ENCODE results near the gene CPXM2. TPM values are rescaled to one million over a fixed set of nuclear protein-coding genes. Genes with fewer than 3 reads are reported as not detected.

CPXM2 gene
- total RNA-seq, 6 donors from 2014 or later: 0.61 to 10.2 (median 3.1) TPM

GRCh38 chr10:123840714-123841113 lies 50.9 kb downstream of the CPXM2 start:
- no peak overlapping the region for H3K27ac ChIP-seq
- no peaks in the 10 kb centered on the region for H3K36me3 ChIP-seq
- H3K4me3 ChIP-seq: no peak overlapping the region
- ATAC-seq (ENCODE audit: low FRiP score in 2 of 2) (no peak), DNase-seq (no peak)
- no peaks in the 10 kb centered on the region for H3K9me3 ChIP-seq
- TF ChIP-seq CTCF (IDR thresholded peaks at IDR 0.05) (no peak), POLR2A (IDR thresholded peaks at IDR 0.05) (no peak), EP300 (IDR thresholded peaks at IDR 0.05) (no peak), POLR2AphosphoS5 (IDR thresholded peaks at IDR 0.05) (no peak)
- no peaks in the 10 kb centered on the region for H3K4me1 ChIP-seq
- no peaks in the 10 kb centered on the region for H3K27me3 ChIP-seq
- 82 to 83% methylated on average over 4 of the region's 4 CpGs for WGBS, 2 donors

GRCh38 chr10:123838596-123839310 lies 52.9 kb downstream of the CPXM2 start:
- H3K27me3 ChIP-seq: no peaks in the 10 kb centered on the region
- H3K4me3 ChIP-seq: no peak overlapping the region
- no peak for TF ChIP-seq POLR2A (IDR thresholded peaks at IDR 0.05)
- DNase-seq (no peak), ATAC-seq (ENCODE audit: low FRiP score in 2 of 2) (no peak)
- H3K9me3 ChIP-seq: no peaks in the 10 kb centered on the region
- H3K36me3 ChIP-seq: no peaks in the 10 kb centered on the region
- H3K27ac ChIP-seq: no peak overlapping the region
- no peaks in the 10 kb centered on the region for H3K4me1 ChIP-seq
- 76 to 83% methylated on average over 13 of the region's 13 CpGs for WGBS, 2 donors

- ATAC-seq (ENCODE audit: low FRiP score in 2 of 2) (no peak), DNase-seq (no peak)
- Histone ChIP-seq H3K27me3 (no peaks in the 10 kb centered on the region), H3K4me3 (no peak overlapping the region), H3K36me3 (no peaks in the 10 kb centered on the region), H3K27ac (no peak overlapping the region), H3K9me3 (no peaks in the 10 kb centered on the region), H3K4me1 (no peaks in the 10 kb centered on the region)
- 91 to 92% methylated on average over 6 of the region's 6 CpGs for WGBS, 2 donors
- TF ChIP-seq POLR2A (IDR thresholded peaks at IDR 0.05) (no peak), POLR2AphosphoS5 (IDR thresholded peaks at IDR 0.05) (no peak), EP300 (IDR thresholded peaks at IDR 0.05) (no peak), CTCF (IDR thresholded peaks at IDR 0.05) (no peak)
Measured at GRCh38 chr10:123837756-123838155, 53.9 kb downstream of the CPXM2 start.

GRCh38 chr10:123836418-123837145 lies 55.0 kb downstream of the CPXM2 start:
- no peaks in the 10 kb centered on the region for H3K4me1 ChIP-seq
- H3K27ac ChIP-seq: no peak overlapping the region
- no peak for ATAC-seq (ENCODE audit: low FRiP score in 2 of 2)
- H3K9me3 ChIP-seq: no peaks in the 10 kb centered on the region
- DNase-seq: no peak
- TF ChIP-seq EP300 (IDR thresholded peaks at IDR 0.05): no peak
- no peak overlapping the region for H3K4me3 ChIP-seq
- H3K36me3 ChIP-seq: no peaks in the 10 kb centered on the region
- H3K27me3 ChIP-seq: no peaks in the 10 kb centered on the region
- 69 to 76% methylated on average over 6 of the region's 6 CpGs for WGBS, 2 donors

GRCh38 chr10:123835575-123835974 lies 56.0 kb downstream of the CPXM2 start:
- H3K4me3 ChIP-seq: no peak overlapping the region
- H3K36me3 ChIP-seq: no peaks in the 10 kb centered on the region
- no peaks in the 10 kb centered on the region for H3K9me3 ChIP-seq
- no peak for TF ChIP-seq POLR2AphosphoS5 (IDR thresholded peaks at IDR 0.05)
- TF ChIP-seq POLR2A (IDR thresholded peaks at IDR 0.05): no peak
- TF ChIP-seq EP300 (IDR thresholded peaks at IDR 0.05): no peak
- DNase-seq: no peak
- ATAC-seq (ENCODE audit: low FRiP score in 2 of 2): peak in 1 of 2 donors; percentile 43
- H3K27ac ChIP-seq: no peak overlapping the region
- H3K27me3 ChIP-seq: no peaks in the 10 kb centered on the region
- WGBS, 2 donors: 36 to 37% methylated on average over 5 of the region's 5 CpGs
- no peaks in the 10 kb centered on the region for H3K4me1 ChIP-seq

- WGBS, 2 donors: 89 to 92% methylated on average over 6 to 10 of the region's 10 CpGs
- Histone ChIP-seq H3K27me3 (no peaks in the 10 kb centered on the region), H3K9me3 (no peaks in the 10 kb centered on the region), H3K4me1 (no peaks in the 10 kb centered on the region), H3K4me3 (no peak overlapping the region), H3K36me3 (no peaks in the 10 kb centered on the region), H3K27ac (no peak overlapping the region)
- DNase-seq (no peak), ATAC-seq (ENCODE audit: low FRiP score in 2 of 2) (no peak)
- no peak for TF ChIP-seq POLR2AphosphoS5 (IDR thresholded peaks at IDR 0.05)
- TF ChIP-seq CTCF (IDR thresholded peaks at IDR 0.05): no peak
Measured at GRCh38 chr10:123833170-123833850, 58.3 kb downstream of the CPXM2 start.
